ENCODE results near the gene CADPS2.

Gene CADPS2

GRCh38 chr7:122311734-122312450 is 574.4 kb downstream of the CADPS2 start:
- no peak for DNase-seq (ENCODE audit: low read depth in 3 of 3)

GRCh38 chr7:122311050-122311700 is 575.1 kb downstream of the CADPS2 start:
- no peak for DNase-seq (ENCODE audit: low read depth in 3 of 3)

GRCh38 chr7:122310119-122311021 is 575.9 kb downstream of the CADPS2 start:
- DNase-seq (ENCODE audit: low read depth in 3 of 3): no peak

GRCh38 chr7:122309421-122309820 is 576.8 kb downstream of the CADPS2 start:
- DNase-seq (ENCODE audit: low read depth in 3 of 3): no peak

- no peak for DNase-seq (ENCODE audit: low read depth in 3 of 3)
Observed at GRCh38 chr7:122307228-122307621, 579.0 kb downstream of the CADPS2 start.

GRCh38 chr7:122306320-122307227 is 579.7 kb downstream of the CADPS2 start:
- DNase-seq (ENCODE audit: low read depth in 3 of 3): no peak

GRCh38 chr7:122305475-122306319 is 580.6 kb downstream of the CADPS2 start:
- no peak for DNase-seq (ENCODE audit: low read depth in 3 of 3)

GRCh38 chr7:122304996-122305421 is 581.3 kb downstream of the CADPS2 start:
- no peak for DNase-seq (ENCODE audit: low read depth in 3 of 3)

- no peak for DNase-seq (ENCODE audit: low read depth in 3 of 3)
Observed at GRCh38 chr7:122304319-122304975, 581.8 kb downstream of the CADPS2 start, which contains the start of gene FEZF1. Gene FEZF1, minus strand, starts transcription at chr7:122304750. Its CDS starts 313 bp downstream, at chr7:122304437.

GRCh38 chr7:122303531-122304318 is 582.5 kb downstream of the CADPS2 start:
- DNase-seq (ENCODE audit: low read depth in 3 of 3): no peak

GRCh38 chr7:122302761-122303530 is 583.3 kb downstream of the CADPS2 start:
- DNase-seq (ENCODE audit: low read depth in 3 of 3): no peak

GRCh38 chr7:122301858-122302760 is 584.2 kb downstream of the CADPS2 start:
- no peak for DNase-seq (ENCODE audit: low read depth in 3 of 3)

GRCh38 chr7:122300956-122301833 is 585.1 kb downstream of the CADPS2 start:
- DNase-seq (ENCODE audit: low read depth in 3 of 3): no peak

GRCh38 chr7:122300211-122300932 is 585.9 kb downstream of the CADPS2 start:
- DNase-seq (ENCODE audit: low read depth in 3 of 3): no peak

- no peak for DNase-seq (ENCODE audit: low read depth in 3 of 3)
Observed at GRCh38 chr7:122299624-122300210, 586.5 kb downstream of the CADPS2 start.

All from stimulated activated CD4-positive, alpha-beta T cell treated with anti-CD3 and anti-CD28 coated beads, TNF-alpha, amount 100 ng/mL, for 48 hours (primary cell).